OCI-LY3 (cell line): ENCODE data around the gene POP4.

ENCODE experiments used
- EZH2phosphoT487 ChIP-seq: fragments of 200-600 bp; shearing (Covaris generic); IDR thresholded peaks from 2 replicates; pipeline ENCODE4 v1.6.1; 2018; ENCODE audit warnings: antibody characterized with exemption, mixed run types, low read depth
- TF ChIP-seq, protein P1 (sequence below): fragments of 200-600, 300-600 bp; sonication (generic); IDR thresholded peaks from 2 replicates; pipeline ENCODE4 v1.5.1; 2014; ENCODE audit warnings: antibody characterized with exemption, low read length, low read depth

DNA sequence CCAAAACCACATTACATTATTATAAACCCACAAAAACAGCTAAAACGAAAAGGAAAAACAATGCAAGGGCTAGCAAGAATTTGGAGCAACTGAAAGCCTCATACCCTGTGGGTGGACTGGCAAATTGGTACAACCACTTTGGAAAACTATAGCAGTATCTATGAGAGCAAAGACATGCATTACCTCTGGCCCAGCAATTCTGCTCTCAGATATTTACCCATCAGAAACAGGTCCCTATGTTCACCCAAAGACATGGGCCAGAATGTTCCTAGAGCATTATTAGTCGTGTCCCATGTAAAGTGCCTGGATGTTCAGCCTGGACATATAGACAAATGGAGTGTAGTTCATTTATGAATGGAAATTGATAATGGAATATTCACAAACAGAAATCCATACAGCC is 27.9 kb downstream of the POP4 start:
- TF ChIP-seq, protein P1, sequence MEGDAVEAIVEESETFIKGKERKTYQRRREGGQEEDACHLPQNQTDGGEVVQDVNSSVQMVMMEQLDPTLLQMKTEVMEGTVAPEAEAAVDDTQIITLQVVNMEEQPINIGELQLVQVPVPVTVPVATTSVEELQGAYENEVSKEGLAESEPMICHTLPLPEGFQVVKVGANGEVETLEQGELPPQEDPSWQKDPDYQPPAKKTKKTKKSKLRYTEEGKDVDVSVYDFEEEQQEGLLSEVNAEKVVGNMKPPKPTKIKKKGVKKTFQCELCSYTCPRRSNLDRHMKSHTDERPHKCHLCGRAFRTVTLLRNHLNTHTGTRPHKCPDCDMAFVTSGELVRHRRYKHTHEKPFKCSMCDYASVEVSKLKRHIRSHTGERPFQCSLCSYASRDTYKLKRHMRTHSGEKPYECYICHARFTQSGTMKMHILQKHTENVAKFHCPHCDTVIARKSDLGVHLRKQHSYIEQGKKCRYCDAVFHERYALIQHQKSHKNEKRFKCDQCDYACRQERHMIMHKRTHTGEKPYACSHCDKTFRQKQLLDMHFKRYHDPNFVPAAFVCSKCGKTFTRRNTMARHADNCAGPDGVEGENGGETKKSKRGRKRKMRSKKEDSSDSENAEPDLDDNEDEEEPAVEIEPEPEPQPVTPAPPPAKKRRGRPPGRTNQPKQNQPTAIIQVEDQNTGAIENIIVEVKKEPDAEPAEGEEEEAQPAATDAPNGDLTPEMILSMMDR: no peak
- no peak for TF ChIP-seq EZH2phosphoT487
